AG09309 (cell line): ENCODE measurements around the gene GPR137.

Experiments used
- DNase-seq: peaks from one replicate; pipeline ENCODE4 v3.0.0-alpha.2; 2010; ENCODE audit warnings: low read depth
- H3K4me3 ChIP-seq: 2 replicates; pipeline ENCODE4 v1.5.1; 2011; ENCODE audit warnings: mild to moderate bottlenecking, low read depth, low read length, moderate library complexity; ENCODE audit not compliant: control insufficient read depth
- TF ChIP-seq, protein P1 (sequence below): IDR thresholded peaks from 2 replicates; pipeline ENCODE4 v1.5.1; 2011; ENCODE audit warnings: mild to moderate bottlenecking, low read depth, low read length, inconsistent platforms; ENCODE audit not compliant: insufficient read depth, control insufficient read depth; ENCODE audit errors: missing control alignments

GPR137 gene

DNA sequence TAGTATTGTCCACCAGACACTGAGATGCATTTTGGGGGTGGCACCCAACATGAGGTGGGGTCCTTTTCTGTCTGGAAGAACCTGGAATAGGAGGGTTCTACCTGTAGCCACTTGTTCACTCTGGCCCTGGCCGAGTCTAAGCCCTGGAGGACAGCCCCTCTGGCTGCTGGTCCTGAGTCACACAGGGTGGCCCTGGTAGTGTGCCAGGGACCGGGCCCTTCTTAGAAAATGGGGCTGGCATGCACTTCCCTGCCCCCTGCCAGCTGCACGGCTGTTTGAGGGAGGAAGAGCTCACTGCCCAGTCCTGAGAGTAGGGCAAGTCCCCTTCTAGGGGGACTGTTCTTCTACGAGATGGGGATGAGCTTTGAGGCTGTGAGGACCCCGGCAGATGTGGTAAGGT, 32.2 kb upstream of the GPR137 start:
- TF ChIP-seq, protein P1, sequence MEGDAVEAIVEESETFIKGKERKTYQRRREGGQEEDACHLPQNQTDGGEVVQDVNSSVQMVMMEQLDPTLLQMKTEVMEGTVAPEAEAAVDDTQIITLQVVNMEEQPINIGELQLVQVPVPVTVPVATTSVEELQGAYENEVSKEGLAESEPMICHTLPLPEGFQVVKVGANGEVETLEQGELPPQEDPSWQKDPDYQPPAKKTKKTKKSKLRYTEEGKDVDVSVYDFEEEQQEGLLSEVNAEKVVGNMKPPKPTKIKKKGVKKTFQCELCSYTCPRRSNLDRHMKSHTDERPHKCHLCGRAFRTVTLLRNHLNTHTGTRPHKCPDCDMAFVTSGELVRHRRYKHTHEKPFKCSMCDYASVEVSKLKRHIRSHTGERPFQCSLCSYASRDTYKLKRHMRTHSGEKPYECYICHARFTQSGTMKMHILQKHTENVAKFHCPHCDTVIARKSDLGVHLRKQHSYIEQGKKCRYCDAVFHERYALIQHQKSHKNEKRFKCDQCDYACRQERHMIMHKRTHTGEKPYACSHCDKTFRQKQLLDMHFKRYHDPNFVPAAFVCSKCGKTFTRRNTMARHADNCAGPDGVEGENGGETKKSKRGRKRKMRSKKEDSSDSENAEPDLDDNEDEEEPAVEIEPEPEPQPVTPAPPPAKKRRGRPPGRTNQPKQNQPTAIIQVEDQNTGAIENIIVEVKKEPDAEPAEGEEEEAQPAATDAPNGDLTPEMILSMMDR: no peak
- H3K4me3 ChIP-seq: no peak overlapping the region
- DNase-seq: no peak

DNA sequence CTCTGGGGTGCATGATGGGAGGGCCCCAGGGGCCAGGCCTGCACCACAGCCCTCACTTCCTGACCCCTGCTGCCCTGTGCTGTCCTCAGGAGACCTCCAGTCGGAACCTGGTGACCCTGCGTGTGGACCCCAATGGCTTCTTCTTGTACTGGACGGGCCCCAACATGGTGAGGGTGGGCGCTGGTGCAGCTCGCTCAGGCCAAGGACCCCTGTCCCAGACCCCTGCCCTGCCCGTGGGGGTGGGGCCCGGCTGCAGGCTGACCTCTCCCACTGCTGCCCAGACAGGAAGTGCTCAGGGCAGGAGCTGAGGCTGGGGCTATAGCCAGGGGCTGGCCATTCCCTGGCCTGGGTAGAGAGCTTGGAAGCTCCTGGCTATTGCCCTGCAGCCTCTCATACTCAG, 31.3 kb upstream of the GPR137 start:
- DNase-seq: no peak
- TF ChIP-seq, protein P1: no peak
- no peak overlapping the region for H3K4me3 ChIP-seq

DNA sequence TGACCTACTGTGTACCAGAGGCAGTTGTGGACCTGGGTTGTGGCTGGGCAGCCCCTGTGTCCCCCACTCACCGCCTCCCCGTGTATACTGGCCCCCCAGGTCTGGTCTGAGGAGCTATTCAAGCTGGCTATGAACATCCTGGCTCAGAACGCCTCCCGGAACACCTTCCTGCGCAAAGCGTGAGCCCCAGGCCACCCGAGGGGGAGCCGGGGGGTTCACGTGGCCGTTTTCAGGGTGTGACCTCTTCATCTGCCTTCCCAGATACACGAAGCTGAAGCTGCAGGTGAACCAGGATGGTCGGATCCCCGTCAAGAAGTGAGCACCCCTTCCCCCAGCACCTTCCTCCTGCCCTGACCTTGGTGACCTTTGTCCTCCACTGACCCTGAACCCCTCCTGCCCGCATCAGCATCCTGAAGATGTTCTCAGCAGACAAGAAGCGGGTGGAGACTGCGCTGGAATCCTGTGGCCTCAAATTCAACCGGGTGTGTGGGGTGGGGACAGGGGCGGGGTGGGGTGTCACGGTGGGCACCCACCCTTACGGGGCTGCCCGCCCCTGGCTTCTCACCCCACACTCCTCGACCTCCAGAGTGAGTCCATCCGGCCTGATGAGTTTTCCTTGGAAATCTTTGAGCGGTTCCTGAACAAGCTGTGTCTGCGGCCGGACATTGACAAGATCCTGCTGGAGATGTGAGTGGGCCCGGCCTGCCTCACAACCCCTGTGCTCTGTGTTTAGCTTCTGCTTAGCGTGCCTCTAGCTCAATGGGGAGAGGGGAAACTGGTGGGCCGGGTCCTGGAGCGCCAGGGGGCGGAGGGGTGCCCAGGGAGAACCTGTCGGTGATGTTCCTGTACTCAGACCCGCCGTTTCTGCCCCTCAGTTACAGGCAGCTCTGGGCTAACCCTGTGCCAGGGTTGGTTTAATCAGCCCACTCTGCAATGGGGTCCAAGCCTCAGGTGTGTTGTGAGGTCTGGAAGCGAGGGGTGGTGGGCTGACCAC, 30.2 kb upstream of the GPR137 start:
- DNase-seq: no peak
- no peak overlapping the region for H3K4me3 ChIP-seq
- TF ChIP-seq, protein P1: no peak

DNA sequence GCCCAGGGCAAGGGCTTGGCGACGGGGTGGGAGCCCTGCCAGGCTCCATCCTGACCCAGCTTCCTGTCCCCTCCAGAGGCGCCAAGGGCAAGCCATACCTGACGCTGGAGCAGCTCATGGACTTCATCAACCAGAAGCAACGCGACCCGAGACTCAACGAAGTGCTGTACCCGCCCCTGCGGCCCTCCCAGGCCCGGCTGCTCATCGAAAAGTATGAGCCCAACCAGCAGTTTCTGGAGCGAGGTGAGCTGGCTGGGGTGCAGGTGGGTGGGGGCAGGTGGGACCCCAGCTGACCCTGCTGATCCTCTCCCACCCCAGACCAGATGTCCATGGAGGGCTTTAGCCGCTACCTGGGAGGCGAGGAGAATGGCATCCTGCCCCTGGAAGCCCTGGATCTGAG, 29.3 kb upstream of the GPR137 start:
- no peak overlapping the region for H3K4me3 ChIP-seq
- TF ChIP-seq, protein P1: no peak
- DNase-seq: no peak

DNA sequence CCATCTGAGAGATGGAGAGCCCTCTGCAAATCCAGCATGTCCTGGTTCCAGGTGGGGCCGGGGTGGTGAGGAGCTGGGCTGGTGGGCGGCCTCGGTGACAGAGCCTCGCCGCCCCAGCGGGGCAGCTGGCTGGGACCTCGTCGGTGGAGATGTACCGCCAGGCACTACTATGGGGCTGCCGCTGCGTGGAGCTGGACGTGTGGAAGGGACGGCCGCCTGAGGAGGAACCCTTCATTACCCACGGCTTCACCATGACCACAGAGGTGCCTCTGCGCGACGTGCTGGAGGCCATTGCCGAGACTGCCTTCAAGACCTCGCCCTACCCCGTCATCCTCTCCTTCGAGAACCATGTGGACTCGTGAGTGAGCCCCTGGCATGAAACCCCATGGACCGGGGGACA, 27.3 kb upstream of the GPR137 start:
- no peak for DNase-seq
- no peak overlapping the region for H3K4me3 ChIP-seq
- TF ChIP-seq, protein P1: no peak

DNA sequence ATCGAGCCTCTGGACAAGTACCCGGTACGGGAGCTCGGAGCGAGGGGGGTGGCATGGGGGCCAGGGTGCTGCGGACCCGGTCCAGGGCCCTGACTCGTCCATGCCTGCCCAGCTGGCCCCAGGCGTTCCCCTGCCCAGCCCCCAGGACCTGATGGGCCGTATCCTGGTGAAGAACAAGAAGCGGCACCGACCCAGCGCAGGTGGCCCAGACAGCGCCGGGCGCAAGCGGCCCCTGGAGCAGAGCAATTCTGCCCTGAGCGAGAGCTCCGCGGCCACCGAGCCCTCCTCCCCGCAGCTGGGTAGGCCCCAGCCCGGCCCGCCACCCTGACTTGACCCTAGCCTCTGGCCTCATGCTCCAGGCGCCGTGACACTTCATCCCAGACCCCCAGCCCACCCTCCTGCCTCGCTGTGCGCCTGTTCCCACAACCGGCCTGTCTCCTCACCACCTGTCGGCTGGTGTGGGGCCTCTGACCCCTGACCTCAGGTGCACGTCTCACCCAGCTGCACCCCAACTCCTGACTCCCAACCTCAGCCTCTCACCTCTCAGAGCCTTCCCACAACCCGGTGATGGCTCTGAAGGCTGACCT, 26.6 kb upstream of the GPR137 start:
- TF ChIP-seq, protein P1: no peak
- DNase-seq: no peak
- H3K4me3 ChIP-seq: no peak overlapping the region
